ENCODE results near the gene HK3.

The HK3 gene

GRCh38 chr5:176901260-176902101 is 2.3 kb upstream of the HK3 start:
- DNase-seq, result no peak

DNA sequence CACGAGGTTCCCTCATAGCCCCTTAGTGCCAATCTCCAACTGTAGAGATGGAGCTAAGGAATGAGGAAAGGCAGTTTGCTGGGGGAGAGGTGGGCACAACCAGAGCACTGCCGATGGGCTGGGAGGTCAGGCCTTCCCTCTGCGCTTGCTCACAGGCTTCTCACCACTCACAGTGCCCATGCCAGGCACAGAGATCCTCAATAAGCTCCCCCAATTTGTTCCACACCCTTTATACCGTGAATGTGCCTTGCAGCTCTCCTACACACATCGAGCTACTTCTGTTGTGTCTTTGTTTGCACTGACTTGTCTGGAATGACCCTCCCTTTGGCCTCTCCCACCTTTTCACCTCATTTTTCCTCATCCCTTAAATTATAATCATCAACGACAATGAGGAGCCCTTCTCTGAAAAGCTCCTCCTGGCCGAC is 1.6 kb upstream of the HK3 start:
- no peak for DNase-seq

DNA sequence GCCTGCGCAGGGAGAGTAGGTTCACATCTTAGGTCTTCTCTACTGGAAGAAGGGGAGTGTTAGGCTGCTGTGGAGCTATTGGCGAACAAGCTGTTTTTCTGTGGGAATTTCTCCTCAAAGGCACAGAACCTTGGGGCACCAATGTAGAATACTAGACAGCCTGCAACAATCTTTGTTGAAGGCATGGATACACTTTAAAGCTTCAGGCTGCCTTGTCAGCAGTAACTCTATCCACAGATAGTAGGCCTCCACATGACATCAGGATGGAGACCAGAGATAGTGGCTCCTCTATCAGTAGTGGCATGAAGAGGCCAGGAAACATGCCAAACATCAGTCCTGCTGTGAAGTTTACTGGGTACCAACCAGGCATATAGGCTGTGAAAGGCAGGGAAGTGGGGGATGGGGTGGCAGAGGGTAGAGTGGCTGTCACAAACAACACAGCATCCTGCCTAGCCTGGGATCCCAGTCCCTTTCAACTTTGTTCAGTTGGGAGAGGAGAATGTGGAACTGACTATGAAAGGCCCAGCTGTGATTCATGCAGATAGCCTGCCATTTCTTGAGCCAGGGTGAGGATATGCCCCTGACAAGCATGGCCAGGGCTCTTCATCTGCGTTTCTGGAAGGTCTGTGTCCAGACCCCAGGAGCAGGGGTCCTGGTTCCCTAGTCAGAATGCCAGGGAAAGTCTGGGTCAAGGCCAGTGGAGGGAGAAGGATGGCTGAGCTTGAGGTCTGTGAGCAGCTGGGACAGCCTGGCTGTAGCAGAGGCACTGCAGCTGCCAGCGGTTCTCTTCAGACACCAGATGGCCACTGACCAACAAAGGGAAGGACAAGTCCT is 1.0 kb upstream of the HK3 start:
- no peak for DNase-seq

DNA sequence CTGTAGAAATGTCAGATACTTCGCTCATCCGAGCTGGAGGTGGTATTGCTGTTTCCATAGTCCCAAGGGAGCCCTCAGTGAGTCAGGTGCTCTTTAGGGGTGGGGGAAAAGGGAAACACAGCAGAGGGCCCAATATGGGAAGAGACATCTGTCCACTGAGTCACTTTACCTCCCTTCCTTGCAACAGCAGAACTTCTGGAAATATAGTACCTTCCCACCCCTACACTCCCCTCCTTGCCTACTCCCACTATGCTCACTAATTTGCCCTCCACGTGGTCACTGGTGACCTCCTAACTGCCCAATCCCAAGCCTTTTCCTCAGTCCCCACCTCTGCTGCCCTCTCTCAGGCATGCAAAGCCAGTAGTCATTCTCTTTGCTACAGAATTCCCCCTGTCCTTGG is 1.9 kb downstream of the HK3 start:
- no peak for DNase-seq

- no peak for DNase-seq
Measured at GRCh38 chr5:176895831-176896230, 3.3 kb downstream of the HK3 start.

DNA sequence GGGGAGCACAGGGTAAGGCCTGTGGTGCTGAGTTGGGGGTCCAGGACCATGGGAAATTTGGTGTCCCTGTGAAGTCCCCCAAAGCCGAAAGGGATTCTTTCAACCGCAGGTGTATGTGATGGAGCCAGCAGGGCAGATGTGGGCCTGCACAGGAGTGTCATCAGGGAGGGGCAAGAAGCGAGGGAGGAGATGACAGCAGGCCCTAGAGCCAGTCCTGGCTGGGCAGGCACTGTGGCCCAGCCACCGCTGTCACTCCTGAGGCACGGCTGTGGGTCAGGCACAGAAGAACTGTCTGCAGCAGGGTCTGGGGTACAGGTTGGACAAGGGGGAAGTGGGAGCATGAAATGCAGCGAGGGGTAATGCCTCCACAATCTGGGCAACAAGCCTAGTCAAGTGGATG is 4.8 kb downstream of the HK3 start:
- DNase-seq, result no peak

GRCh38 chr5:176892663-176893062 is 6.5 kb downstream of the HK3 start:
- DNase-seq, result no peak

GRCh38 chr5:176891331-176891958 is 7.7 kb downstream of the HK3 start:
- DNase-seq, result no peak

GRCh38 chr5:176890455-176891330 is 8.5 kb downstream of the HK3 start:
- DNase-seq, result no peak

- no peak for DNase-seq
Measured at GRCh38 chr5:176889321-176890280, 9.5 kb downstream of the HK3 start.

GRCh38 chr5:176888865-176889165 is 10.3 kb downstream of the HK3 start:
- no peak for DNase-seq

DNA sequence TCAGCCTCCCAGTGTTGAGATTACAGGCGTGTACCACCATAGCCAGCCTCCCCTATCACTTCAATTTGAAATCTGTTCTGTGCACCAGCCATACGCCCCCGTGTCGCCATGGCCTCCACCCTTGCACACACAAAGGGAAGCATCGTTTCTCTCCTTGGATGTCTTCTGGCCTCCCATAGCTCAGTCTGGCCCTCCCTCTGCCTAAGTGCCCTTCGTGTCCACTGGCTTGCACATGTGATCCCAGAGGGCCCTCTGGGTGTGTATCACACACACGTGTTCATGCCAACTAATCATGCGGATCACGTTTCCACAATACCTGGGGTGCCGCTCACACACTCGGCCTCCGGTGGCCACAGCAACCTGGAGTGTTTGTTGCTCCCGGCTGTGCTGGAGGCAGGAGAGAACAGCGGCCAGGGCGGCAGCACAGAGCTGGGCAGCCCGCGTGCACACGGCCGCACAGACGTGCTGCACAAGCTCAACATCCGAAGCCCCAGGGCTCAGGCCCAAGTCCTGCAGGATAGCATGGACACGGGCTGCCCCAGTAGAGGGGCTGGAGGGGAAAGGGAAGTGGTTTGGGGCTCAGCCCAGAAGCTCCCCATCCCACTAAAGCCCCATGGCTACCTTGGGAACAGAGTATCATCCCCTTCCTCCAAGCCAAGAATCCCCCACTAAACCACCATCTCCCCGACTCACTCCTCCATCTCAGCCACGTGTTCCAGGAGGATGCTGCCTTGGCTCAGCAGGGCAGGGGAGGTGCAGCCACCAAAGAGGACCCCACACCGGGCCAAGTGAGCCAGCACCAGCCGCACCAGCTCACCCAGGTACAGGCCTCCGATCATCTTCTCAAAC is 10.9 kb downstream of the HK3 start:
- no peak for DNase-seq

DNA sequence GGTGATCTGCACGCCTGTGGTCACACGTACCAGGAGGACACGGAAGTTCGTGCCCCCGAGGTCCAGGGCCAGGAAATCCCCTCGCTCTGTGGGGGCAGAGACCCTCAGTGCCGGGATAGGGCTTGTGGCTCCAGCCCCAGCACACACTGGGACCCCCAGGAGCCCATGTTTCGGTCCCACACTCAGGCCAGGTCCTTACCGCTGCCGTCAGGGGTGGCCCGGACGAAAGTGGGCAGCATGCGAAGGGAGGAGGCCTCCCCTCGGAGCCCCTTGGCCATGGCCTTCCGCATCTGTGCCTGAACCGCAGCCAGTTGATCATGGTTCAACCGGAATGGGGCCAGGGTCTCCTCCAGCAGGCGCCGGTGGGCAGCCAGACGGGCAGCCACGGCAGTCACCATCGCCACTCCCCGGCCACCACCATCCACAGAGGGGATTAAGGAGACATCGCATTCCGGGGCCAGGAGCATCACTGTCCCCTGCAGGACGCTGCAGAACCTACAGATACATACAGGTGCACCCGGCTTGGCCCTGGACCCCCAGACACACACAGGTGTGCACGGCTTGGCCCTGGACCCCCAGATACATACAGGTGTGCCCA is 11.8 kb downstream of the HK3 start:
- DNase-seq, result no peak

GRCh38 chr5:176886336-176887251 is 12.6 kb downstream of the HK3 start:
- DNase-seq, result no peak

- DNase-seq, result no peak
Measured at GRCh38 chr5:176884571-176884890, 14.6 kb downstream of the HK3 start.

DNA sequence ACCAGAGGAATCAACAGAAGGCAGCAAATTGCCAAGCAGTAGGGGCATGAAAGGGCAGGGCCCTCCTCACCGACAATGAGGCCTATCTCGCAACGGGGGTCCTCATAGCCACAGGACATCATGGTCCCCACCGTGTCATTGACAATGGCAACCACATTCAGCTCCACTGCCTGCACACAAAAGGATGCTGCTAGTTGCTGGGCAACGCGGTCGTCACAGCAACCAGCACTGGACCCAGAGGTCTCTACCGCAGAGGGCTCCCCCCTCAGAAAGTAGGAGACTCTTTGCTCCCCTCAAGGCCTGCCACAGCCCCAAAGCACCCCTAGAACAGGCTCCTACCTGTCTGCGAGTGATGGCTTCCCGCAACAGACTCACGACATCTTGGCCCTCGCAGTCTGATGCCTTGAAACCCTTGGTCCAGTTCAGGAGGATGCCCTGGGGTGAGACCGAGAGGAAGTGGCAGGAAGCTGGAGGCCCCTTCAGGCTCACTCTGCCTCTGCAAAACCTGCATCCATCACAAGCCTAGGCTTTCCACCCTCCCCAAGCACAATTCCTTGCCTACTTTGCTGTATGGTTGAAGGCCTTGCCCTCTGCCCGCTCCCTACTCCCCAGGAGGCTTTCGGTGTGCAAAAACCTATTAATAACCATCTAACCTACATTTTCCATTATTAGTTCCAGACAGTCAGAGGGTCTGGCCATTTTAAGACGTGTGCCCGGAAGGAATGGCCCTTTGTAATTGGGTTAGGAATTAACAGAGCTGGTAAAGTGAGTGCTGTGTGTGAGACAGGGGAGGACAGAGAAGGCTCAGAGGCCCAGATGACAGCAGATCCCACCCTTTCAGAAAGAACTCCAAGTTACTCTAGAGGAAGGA is 15.2 kb downstream of the HK3 start:
- DNase-seq, result no peak

DNA sequence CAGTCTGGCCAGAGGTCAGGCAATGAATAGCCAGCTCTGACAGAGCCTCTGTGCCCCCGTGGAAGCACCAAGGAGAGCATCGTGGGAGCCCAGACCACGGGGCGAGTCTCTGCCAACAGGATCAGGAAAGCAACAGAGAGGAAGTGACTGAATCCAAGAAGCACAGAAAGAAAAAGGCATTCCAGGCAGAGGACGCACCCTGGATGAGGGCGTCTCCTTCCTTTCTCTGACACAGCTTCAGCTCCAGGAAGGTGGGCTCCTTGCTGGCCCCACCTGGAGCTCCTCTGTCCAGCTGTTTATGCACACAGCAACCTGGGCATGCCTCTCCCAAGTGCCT is 16.6 kb downstream of the HK3 start:
- no peak for DNase-seq

GRCh38 chr5:176881816-176882566 is 17.2 kb downstream of the HK3 start:
- no peak for DNase-seq

Data from activated effector memory CD4-positive, alpha-beta T cell treated with Interleukin-2 at 50 U/mL for 16 hours (primary cell).